ENCODE data around the gene CRELD2.

CRELD2 gene

GRCh38 chr22:49948116-49948957 is 29.9 kb downstream of the CRELD2 start:
- no peak for DNase-seq

DNA sequence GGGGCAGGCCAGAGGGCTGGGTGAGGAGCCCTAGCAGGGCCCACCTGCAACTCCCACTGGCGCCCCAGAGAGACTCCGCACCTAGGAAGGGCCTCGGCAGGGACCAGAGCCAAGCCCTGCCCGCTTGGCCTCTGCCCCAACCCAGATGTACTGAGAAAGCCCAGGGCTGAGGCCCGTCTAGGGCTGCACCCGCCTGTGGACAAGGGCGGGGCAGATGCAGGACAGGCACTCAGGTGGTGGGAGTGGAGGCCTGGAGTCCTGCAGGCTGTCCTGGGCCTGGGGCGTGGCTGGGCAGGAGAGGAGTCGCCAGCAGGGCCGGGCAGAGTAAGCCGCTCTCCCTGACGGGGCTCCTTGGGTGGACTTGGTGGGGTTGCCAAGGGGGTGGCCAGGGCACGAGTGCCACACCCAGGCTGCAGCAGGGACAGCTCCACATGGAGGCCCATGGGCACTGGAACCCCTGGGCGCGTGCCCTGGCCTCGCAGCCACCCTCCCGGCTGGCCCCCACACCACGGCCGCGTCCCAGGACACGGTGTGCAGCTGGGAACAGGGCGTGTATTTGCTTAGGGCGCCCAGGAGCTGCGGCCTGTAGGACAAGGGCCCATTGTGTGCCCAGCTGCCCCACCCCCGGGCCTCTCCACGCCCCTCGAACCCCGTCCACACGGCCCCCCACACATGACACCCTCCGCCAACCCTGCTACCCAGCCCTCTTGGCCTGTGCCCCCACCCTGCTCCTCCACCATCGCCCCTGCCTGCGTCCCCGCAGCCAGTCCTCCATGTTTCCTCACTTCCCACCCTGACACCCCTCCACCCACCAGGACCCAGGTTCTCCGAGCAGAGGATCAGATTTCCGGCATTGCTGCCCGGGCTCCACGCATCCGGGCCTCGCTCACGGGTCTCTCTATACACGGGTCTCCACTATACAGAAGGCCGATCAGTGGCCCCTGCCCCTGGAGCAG is 30.8 kb downstream of the CRELD2 start:
- no peak for DNase-seq

DNA sequence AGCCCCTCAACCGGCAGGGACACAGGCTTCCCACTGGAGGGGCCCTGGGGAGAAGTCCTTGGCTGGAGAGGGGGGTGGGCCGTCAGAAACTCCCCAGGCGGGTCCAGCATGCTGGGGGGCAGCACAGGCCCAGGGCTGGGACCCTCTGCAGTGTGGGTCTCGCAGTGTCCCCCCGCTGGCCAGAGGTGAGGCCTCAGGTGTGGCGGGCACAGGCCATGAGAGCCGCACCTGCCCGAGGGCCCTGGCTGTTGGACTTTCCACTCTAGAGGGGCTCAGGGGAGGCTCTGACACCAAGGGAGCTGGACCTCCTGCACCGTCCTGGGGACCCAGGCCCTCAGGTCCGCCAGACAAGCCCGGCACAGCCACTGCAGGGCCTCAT is 31.5 kb downstream of the CRELD2 start:
- no peak for DNase-seq

DNA sequence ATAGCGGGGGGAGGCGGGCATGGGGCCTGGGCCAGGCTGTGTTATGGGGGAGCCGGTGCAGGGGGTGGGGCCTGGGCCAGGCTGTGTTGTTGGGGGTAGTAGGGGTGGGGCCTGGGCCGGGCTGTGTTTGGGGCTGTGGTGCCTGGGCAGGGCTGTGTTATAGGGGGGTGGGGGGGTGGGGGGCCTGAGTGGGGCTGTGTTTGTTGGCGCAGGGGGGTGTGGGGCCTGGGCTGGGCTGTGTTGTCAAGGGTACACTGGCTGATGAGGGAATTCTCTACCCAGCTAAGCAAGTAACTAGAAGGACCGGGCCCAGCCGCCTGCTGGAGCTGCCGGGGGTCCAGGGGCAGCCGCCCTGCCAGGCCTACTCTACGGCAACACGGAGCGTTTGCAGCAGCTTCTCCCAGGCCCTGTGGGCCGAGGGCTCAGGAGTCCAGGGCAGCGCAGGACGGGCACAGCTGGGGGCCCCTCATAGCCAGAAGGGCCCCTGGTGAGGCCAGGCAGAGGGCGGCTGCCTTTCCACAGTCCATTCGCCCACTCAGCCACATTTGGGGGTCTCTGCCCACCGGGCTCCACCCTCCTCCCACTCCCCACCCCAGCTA is 32.1 kb downstream of the CRELD2 start:
- DNase-seq = no peak

DNA sequence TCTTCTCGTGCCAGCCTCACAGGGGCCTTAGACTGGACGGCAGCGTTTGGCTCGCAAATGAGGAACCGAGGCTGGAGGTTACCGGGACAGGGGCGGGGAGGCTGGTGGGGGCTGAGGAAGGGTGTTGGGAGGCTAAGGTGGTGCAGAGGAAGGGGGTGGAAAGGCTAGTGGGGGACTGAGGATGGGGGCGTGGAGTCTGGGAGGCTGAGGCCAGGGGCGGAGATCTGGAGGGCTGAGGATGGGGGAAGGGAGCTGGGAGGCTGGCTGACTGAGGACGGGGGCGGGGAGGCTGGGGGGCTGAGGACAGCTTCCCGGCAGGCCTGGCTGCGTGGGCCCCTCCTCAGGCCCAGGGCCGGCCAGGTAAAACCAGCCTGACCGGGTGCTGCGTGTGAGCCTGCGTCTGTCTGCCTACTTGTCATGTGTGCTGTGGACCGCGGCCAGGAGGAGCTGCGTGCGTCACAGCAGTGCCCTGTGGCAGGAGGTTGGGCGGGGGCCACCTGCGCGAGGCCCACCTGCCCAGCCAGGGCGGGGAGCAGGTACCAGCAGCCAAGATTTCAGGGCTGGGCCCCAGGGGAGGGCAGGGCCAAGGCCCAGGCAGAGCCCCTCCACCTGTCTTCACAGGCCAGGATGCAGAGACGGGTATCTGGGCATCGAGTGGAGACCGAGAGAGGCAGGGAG is 32.7 kb downstream of the CRELD2 start:
- no peak for DNase-seq

GRCh38 chr22:49951678-49951985 is 33.2 kb downstream of the CRELD2 start:
- DNase-seq = no peak

DNA sequence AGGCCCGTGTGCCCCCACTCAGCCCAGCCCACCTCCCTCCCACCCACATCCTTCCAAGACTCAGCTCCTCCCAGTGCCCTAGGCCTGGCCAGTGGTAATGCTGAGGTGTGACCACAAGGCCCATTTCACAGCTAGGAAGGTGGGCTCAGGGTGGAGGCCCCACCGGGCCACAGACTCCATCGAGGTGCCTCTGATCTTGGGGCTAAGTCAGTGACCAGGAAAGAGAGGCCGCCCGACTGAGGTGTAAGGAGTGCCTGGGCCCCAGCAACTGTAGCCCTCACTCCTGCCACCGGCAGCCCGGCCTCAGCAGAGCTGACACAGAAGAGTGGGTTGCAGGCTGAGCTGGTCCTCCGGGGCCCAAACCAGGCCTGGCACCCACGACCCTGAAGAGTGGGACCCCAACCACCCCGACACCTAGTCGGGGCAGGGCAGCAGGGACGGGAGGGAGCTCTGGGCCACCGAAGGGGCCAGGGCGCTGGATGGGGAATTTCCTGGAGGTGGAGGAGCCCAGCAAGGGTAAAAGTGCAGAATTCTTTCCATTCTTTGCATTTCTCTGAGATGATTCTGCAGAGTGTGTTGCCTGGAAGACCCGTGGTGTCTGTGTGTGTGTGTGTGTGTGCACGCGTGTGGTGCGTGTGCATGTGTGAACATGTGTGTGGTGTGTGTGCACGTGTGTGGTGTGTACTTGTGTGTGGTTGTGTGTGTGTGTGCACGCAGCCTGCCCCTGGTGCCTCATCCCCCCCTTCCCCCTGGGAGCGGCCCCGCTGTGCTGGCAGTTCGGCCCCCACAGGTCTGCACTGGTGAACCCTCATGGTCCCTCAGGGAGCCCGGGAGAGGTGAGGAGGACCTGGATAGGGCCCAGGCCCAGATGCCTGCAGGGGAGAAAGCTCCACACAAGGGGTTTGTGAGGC is 33.8 kb downstream of the CRELD2 start:
- DNase-seq = no peak

DNA sequence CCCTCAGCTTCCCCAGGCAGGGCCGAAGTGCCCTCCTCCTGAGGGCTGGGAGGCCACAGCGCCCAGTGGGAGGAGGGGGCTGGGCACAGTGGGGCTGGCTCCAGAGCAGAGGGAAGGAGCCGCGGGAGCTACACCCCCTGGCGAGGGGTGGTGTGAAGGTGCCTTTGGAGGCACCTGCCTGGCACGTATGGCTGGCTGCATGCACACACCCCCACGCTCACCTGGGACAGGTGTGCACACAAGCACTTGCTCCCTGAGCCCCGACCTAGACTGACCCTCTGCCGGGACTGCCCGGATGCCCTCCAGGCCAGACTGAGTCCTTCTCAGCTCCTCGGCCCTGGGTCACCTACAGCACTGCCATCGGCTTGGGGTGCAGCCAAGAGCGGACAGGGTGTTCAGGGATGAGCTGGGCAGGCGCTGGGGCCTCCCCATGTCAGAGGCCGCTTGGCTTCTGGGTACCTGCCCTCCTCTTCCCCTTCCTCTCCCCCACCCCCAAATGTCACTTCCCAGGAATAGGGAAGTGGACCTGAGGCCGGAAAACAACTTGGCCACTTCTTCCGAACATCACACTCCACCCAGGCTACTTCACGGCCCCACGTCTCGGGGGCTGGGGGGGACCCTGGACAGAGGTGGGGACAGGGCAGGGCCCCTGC is 34.7 kb downstream of the CRELD2 start:
- DNase-seq = no peak

DNA sequence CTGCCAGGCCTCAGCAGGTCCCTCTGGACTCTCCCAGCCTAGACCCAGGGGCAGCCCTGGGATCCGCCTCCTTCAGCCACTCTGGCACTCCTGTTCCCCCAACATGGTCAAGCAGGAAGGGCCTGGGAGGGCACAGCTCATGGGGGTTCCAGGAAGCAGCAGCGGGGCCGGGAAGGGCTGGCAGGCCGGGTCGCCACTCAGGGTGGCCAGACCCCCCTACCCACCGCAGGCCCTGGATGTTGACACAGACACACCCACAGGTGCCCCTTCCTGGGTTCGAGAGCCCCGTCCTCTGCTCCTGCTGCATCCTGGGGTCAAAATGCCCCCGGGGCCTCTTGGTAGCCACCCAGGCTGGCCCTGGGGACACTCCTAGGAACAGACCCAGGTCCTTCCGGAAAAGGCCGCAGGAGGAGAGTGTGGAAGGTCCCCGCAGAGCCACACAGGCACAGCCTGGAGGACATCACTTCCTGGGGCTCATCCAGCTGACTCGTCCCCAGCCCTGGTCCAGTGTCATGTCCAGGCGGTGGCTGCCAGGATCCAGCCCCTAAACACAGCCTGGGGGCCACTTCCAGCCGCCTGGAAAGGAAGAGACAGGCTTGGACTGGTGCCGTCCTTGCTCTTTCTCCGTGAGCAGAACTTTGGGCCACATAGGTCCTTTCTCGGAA is 35.4 kb downstream of the CRELD2 start:
- DNase-seq = no peak

GRCh38 chr22:49954354-49954753 is 35.9 kb downstream of the CRELD2 start:
- no peak for DNase-seq

GRCh38 chr22:49954991-49955580 is 36.7 kb downstream of the CRELD2 start:
- DNase-seq = no peak

GRCh38 chr22:49955581-49956417 is 37.4 kb downstream of the CRELD2 start:
- DNase-seq = no peak

DNA sequence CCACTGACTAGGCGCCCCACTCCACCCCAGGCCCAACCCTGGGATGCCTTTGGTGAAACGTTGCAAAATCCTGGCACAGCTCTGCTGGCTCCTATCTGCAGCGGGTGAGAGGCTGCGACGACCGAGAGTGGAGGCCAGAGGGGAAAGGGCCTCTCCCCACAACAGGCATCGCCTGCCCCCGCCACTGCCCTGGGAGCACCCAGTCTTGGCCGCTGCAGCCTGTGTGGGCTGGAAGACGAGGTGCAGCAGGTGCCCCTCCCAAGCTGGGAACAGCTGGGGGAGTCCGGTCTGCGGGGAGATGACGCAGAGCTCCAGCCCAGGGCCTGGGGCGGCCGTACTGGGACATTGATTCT is 38.0 kb downstream of the CRELD2 start:
- no peak for DNase-seq

- DNase-seq = no peak
These were observed 38.7 kb downstream of the CRELD2 start for GRCh38 chr22:49956914-49957825.

DNA sequence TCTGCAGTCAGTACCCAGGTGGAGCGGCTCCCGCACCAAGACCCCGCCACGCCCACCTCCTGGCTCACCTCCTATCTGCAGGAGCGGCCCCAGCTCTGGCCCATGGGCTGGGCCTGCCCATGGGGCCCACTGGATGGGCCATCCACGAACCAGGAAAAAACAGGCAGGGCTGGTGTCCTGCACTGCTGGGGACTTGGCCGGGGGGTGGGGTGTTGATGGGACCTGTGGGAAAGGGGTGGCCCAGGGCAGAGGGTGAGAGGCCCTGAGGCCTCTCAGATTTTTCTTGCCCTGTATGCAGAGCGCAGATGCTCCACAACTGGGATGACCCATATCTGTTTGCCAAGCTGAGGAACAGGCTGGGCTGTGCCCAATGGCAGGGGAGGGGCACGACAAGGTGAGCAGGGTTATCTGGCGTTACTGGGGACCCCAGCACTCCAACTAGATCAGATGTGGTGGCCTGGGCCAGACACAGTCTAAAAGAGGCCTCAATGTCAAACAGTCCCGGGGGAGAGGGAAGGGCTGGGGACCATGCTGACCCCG is 39.5 kb downstream of the CRELD2 start:
- DNase-seq = no peak

- DNase-seq = no peak
These were observed 40.0 kb downstream of the CRELD2 start for GRCh38 chr22:49958366-49958921.

DNA sequence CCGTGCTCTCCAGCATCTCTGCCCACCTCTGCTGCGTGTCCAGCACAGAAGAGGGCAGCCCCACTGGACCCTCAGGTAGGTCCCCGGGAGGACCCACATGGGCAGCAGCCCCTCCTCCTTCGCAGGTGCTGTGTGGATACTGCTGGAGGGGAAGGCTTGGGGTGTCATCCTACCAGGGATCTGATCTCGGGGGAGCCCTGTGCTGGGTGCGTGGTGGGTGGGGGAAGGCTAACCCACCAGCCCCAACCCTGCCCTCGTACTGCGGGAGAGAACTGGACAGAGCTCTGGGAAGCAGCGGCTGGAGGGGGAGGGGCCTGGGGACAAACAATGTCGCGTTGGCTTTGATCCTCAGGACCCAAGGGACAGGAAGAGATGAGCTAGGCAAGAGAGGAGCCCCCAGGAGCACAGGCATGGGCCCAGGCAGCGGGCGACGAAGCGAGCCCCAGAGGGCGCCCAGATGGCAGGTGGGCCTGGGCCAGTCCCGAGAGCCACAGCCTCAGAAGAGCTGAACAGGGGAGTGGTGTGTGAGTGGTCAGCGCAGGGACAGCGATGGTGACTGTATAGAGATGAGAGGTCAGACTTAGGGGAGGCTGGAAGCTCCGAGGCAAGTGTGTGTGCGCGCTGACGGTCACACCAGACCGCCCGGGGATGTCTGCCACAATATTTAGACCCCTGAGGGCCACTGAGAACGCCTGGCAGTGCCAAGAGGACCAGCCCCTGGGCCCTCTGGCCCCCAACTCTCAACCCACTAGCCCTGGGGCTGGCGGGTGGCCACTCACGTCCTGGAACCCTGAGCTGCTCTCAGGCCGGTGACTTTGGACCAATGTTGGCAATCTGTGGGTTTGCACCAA is 40.7 kb downstream of the CRELD2 start:
- DNase-seq = no peak

All from activated CD4-positive, alpha-beta T cell treated with anti-CD3 and anti-CD28 coated beads for 1 hour (primary cell).